MM.1S (cell line): ENCODE results near the gene SDCCAG8.

Experiments used
- CTCF ChIP-seq: fragments of 300-600 bp; sonication (generic); IDR thresholded peaks from 2 replicates; pipeline ENCODE4 v1.5.1; 2016; ENCODE audit warnings: antibody characterized with exemption, low read length, mixed read lengths
- EZH2 ChIP-seq: fragments of 300-600 bp; sonication (generic); optimal IDR thresholded peaks from 2 replicates; pipeline ENCODE3; 2017; ENCODE audit warnings: low read depth, mild to moderate bottlenecking, antibody characterized with exemption, low read length, mixed read lengths
- EZH2phosphoT487 ChIP-seq: fragments of 300-600 bp; sonication (generic); IDR thresholded peaks from 2 replicates; pipeline ENCODE4 v1.6.1; 2018; ENCODE audit warnings: antibody characterized with exemption, low read length

- no peak for TF ChIP-seq CTCF
- TF ChIP-seq EZH2, result no peak
- no peak for TF ChIP-seq EZH2phosphoT487
Observed at GRCh38 chr1:243313635-243314536, 58.0 kb downstream of the SDCCAG8 start.
